ENCODE measurements around the gene PPP6R3.

- no peak for TF ChIP-seq GATA3 (IDR thresholded peaks at IDR 0.05; ENCODE audit: low read depth, low read length)
- no peak for TF ChIP-seq GATA2 (IDR thresholded peaks at IDR 0.05; ENCODE audit: low read depth, low read length)
Observed at GRCh38 chr11:68525336-68525735, 64.8 kb downstream of the PPP6R3 start.

Measured in SH-SY5Y (cell line).